H1 (cell line): ENCODE data around the gene HMGB1.

Source experiments
- CEBPB ChIP-seq: IDR thresholded peaks from 2 replicates; pipeline ENCODE4 v1.6.1; 2012; ENCODE audit warnings: low read depth, low read length
- CTCF ChIP-seq, 3 experiments: IDR thresholded peaks; 1 replicate in 2 of 3; 2 replicates in 1 of 3; pipeline versions ENCODE4 v1.5.1 to v1.6.1; 2011; ENCODE audit warnings: low read length in 3 of 3, mild to moderate bottlenecking in 3 of 3, inconsistent platforms in 2 of 3, low read depth in 1 of 3, moderate library complexity in 1 of 3; ENCODE audit not compliant: insufficient read depth in 1 of 3; ENCODE audit errors: control extremely low read depth in 1 of 3
- EP300 ChIP-seq, 2 experiments: IDR thresholded peaks; 1 replicate in 1 of 2; 2 replicates in 1 of 2; pipeline ENCODE4 v1.6.1; 2011 to 2012; ENCODE audit warnings: low read depth in 2 of 2, low read length in 2 of 2, mild to moderate bottlenecking in 2 of 2, borderline replicate concordance in 1 of 2, inconsistent platforms in 1 of 2, moderate library complexity in 1 of 2
- POLR2A ChIP-seq, 2 experiments: IDR thresholded peaks; 1 replicate in 1 of 2; 2 replicates in 1 of 2; pipeline ENCODE4 v1.6.1; 2011; ENCODE audit warnings: low read depth in 2 of 2, low read length in 2 of 2, mild to moderate bottlenecking in 2 of 2; ENCODE audit errors: control extremely low read depth in 1 of 2
- POLR2AphosphoS5 ChIP-seq: IDR thresholded peaks from 2 replicates; pipeline ENCODE4 v1.6.1; 2011; ENCODE audit warnings: low read depth, low read length
- RAD21 ChIP-seq, 2 experiments: IDR thresholded peaks in 1 of 2; conservative IDR thresholded peaks in 1 of 2; 2 replicates each; pipeline ENCODE4 v1.6.1; 2011; ENCODE audit warnings: low read depth in 2 of 2, low read length in 2 of 2, improper control_type of control experiment in 1 of 2, inconsistent platforms in 1 of 2, mild to moderate bottlenecking in 1 of 2, moderate library complexity in 1 of 2
- SRF ChIP-seq: IDR thresholded peaks from 2 replicates; pipeline ENCODE4 v1.6.1; 2011; ENCODE audit warnings: mild to moderate bottlenecking, low read depth, low read length, moderate library complexity

GRCh38 chr13:30479883-30480219 lies 14.1 kb upstream of the HMGB1 start:
- no peak for TF ChIP-seq SRF
- no peak for TF ChIP-seq POLR2AphosphoS5
- no peak for TF ChIP-seq CEBPB
- no peak for TF ChIP-seq EP300 (IDR thresholded peaks at IDR 0.05; ENCODE audit: borderline replicate concordance in 1 of 2, low read depth in 2 of 2, low read length in 2 of 2)
- TF ChIP-seq CTCF (IDR thresholded peaks at IDR 0.05; ENCODE audit: control extremely low read depth in 1 of 3, insufficient read depth in 1 of 3, low read depth in 1 of 3, low read length in 3 of 3): no peak
- TF ChIP-seq RAD21 (IDR thresholded peaks at IDR 0.05 in 1 of 2, conservative IDR thresholded peaks at IDR 0.05 in 1 of 2; ENCODE audit: low read depth in 2 of 2, low read length in 2 of 2): no peak
- no peak for TF ChIP-seq POLR2A (IDR thresholded peaks at IDR 0.05; ENCODE audit: control extremely low read depth in 1 of 2, low read depth in 2 of 2, low read length in 2 of 2)
